SJCRH30 (cell line): ENCODE measurements around the gene PIP4K2C. TPM values are rescaled to one million over a fixed set of nuclear protein-coding genes. Genes with fewer than 3 reads are reported as not detected.
"Not testable (repeated sequence)": the region's sequence is repeated elsewhere in the genome, so short reads cannot be mapped to it uniquely, and the experiment has no call there.

Source experiments
- DNase-seq, 2 experiments: peaks; one replicate each; pipeline ENCODE4 v3.0.0-alpha.2; 2015 to 2020
- H3K27ac ChIP-seq: fragments of 250-450 bp; sonication (Bioruptor Pico); 2 replicates; pipeline ENCODE4 v1.5.1; 2020; ENCODE audit warnings: mild to moderate bottlenecking, moderate library complexity
- H3K27me3 ChIP-seq: fragments of 250-450 bp; sonication (Bioruptor Pico); 2 replicates; pipeline ENCODE4 v1.5.1; 2020; ENCODE audit warnings: mild to moderate bottlenecking, moderate library complexity
- H3K36me3 ChIP-seq: fragments of 250-450 bp; sonication (Bioruptor Pico); 2 replicates; pipeline ENCODE4 v1.5.1; 2020; ENCODE audit warnings: mild to moderate bottlenecking, moderate library complexity
- H3K4me1 ChIP-seq: fragments of 250-450 bp; sonication (Bioruptor Pico); 2 replicates; pipeline ENCODE4 v1.5.1; 2020; ENCODE audit warnings: mild to moderate bottlenecking, moderate library complexity
- H3K4me3 ChIP-seq: fragments of 250-450 bp; sonication (Bioruptor Pico); 2 replicates; pipeline ENCODE4 v1.5.1; 2020; ENCODE audit warnings: mild to moderate bottlenecking, moderate library complexity
- H3K9me3 ChIP-seq: fragments of 250-450 bp; sonication (Bioruptor Pico); replicated peaks from 2 replicates; pipeline ENCODE4 v1.5.1; 2020; ENCODE audit warnings: mild to moderate bottlenecking, moderate library complexity
- total RNA-seq: library from RNA; depleted of rRNA; stranded (reverse); fragments of >200 nt; shearing (Covaris generic); gene quantifications from 2 replicates; pipeline ENCODE4 v1.2.3, GENCODE V29; 2014

Gene PIP4K2C
- total RNA-seq, 1 experiment from 2014 or later: 171 TPM

GRCh38 chr12:57588951-57589610 lies 1.9 kb upstream of the PIP4K2C start:
- not testable (repeated sequence) for H3K27ac ChIP-seq, H3K4me3 ChIP-seq, H3K36me3 ChIP-seq, H3K4me1 ChIP-seq, DNase-seq, H3K9me3 ChIP-seq
- peaks cover 25% of the 10 kb centered on the region for H3K27me3 ChIP-seq

- Histone ChIP-seq H3K4me1 (peaks cover 8% of the 10 kb centered on the region), H3K36me3 (peaks cover 3% of the 10 kb centered on the region), H3K9me3 (no peaks in the 10 kb centered on the region), H3K27me3 (peaks cover 14% of the 10 kb centered on the region), H3K27ac (peak overlapping the region; percentile 2; the same call in 1 of the 2 replicates), H3K4me3 (peak overlapping the region; percentile 72)
- DNase-seq: peak in 1 of 2 experiments; percentile 60
Observed at GRCh38 chr12:57590479-57590863, 521 bp upstream of the PIP4K2C start.

GRCh38 chr12:57591782-57592325 lies 862 bp downstream of the PIP4K2C start:
- peaks cover 8% of the 10 kb centered on the region for H3K4me1 ChIP-seq
- H3K27ac ChIP-seq: no peak overlapping the region
- H3K9me3 ChIP-seq: no peaks in the 10 kb centered on the region

GRCh38 chr12:57592551-57593165 lies 1.7 kb downstream of the PIP4K2C start:
- Histone ChIP-seq H3K27ac (no peak overlapping the region), H3K4me1 (peaks cover 8% of the 10 kb centered on the region), H3K36me3 (peaks cover 15% of the 10 kb centered on the region), H3K27me3 (0 out of 2 replicates have a peak, but pooled peaks cover 4% of the 10 kb centered on the region), H3K9me3 (no peaks in the 10 kb centered on the region), H3K4me3 (no peak overlapping the region)
- DNase-seq: no peak

More at GRCh38 chr12:57591782-57592325, 862 bp downstream of the PIP4K2C start:
- no peak for DNase-seq
- H3K27me3 ChIP-seq: peaks cover 6% of the 10 kb centered on the region; the same call in 1 of the 2 replicates
- peak overlapping the region; percentile 72 for H3K4me3 ChIP-seq
- H3K36me3 ChIP-seq: peaks cover 12% of the 10 kb centered on the region

- 0 out of 2 replicates have a peak, but pooled peaks cover under 1% of the 10 kb centered on the region for H3K27me3 ChIP-seq
- peaks cover 20% of the 10 kb centered on the region for H3K36me3 ChIP-seq
- H3K4me3 ChIP-seq: no peak overlapping the region
- peaks cover 8% of the 10 kb centered on the region for H3K4me1 ChIP-seq
- H3K27ac ChIP-seq: no peak overlapping the region
- H3K9me3 ChIP-seq: no peaks in the 10 kb centered on the region
- no peak for DNase-seq
Observed at GRCh38 chr12:57593187-57593586, 2.2 kb downstream of the PIP4K2C start.

- DNase-seq: no peak
- peaks cover 14% of the 10 kb centered on the region for H3K4me1 ChIP-seq
- H3K27me3 ChIP-seq: no peaks in the 10 kb centered on the region
- H3K36me3 ChIP-seq: peaks cover 50% of the 10 kb centered on the region
- H3K27ac ChIP-seq: no peak overlapping the region
- H3K9me3 ChIP-seq: no peaks in the 10 kb centered on the region
- no peak overlapping the region for H3K4me3 ChIP-seq
Observed at GRCh38 chr12:57600395-57600794, 9.4 kb downstream of the PIP4K2C start.

- Histone ChIP-seq H3K27ac (no peak overlapping the region), H3K4me1 (peaks cover 25% of the 10 kb centered on the region), H3K27me3 (no peaks in the 10 kb centered on the region), H3K9me3 (no peaks in the 10 kb centered on the region), H3K36me3 (peaks cover 40% of the 10 kb centered on the region), H3K4me3 (no peak overlapping the region)
- no peak for DNase-seq
Observed at GRCh38 chr12:57602544-57602943, 11.6 kb downstream of the PIP4K2C start.

- Histone ChIP-seq H3K4me1 (peaks cover 25% of the 10 kb centered on the region), H3K9me3 (no peaks in the 10 kb centered on the region), H3K4me3 (no peak overlapping the region), H3K27me3 (no peaks in the 10 kb centered on the region), H3K36me3 (peaks cover 33% of the 10 kb centered on the region), H3K27ac (no peak overlapping the region)
- no peak for DNase-seq
Observed at GRCh38 chr12:57603324-57603723, 12.3 kb downstream of the PIP4K2C start.

GRCh38 chr12:57603815-57604453 lies 12.9 kb downstream of the PIP4K2C start:
- Histone ChIP-seq H3K4me3 (peak overlapping the region; percentile 61), H3K36me3 (peaks cover 28% of the 10 kb centered on the region), H3K27me3 (no peaks in the 10 kb centered on the region), H3K9me3 (no peaks in the 10 kb centered on the region), H3K4me1 (peaks cover 25% of the 10 kb centered on the region), H3K27ac (peak overlapping the region; percentile 79)
- peak; percentile 71 to 85 for DNase-seq

GRCh38 chr12:57604454-57604991 lies 13.5 kb downstream of the PIP4K2C start, which contains the start of gene DTX3:
Gene DTX3 (plus strand): TSS chr12:57604824. CDS start chr12:57606518, 1,694 bp downstream.
- Histone ChIP-seq H3K4me3 (peak within 1 kb of the TSS; percentile 61), H3K36me3 (peaks cover 24% of the 10 kb centered on the region)
- peak; percentile 83 to 85 for DNase-seq

GRCh38 chr12:57604992-57605810 lies 14.2 kb downstream of the PIP4K2C start:
- Histone ChIP-seq H3K4me3 (peak overlapping the region; percentile 61), H3K9me3 (no peaks in the 10 kb centered on the region), H3K27ac (peak overlapping the region; percentile 79), H3K27me3 (no peaks in the 10 kb centered on the region), H3K4me1 (peaks cover 25% of the 10 kb centered on the region), H3K36me3 (peaks cover 20% of the 10 kb centered on the region)
- DNase-seq: peak; percentile 100

More at GRCh38 chr12:57604454-57604991, 13.5 kb downstream of the PIP4K2C start, which contains the start of gene DTX3:
- Histone ChIP-seq H3K27ac (peak within 1 kb of the TSS; percentile 79), H3K27me3 (no peaks in the 10 kb centered on the region), H3K9me3 (no peaks in the 10 kb centered on the region), H3K4me1 (peaks cover 25% of the 10 kb centered on the region)

GRCh38 chr12:57605811-57606311 lies 14.9 kb downstream of the PIP4K2C start:
- Histone ChIP-seq H3K4me1 (peaks cover 31% of the 10 kb centered on the region), H3K27ac (peak overlapping the region; percentile 79), H3K9me3 (no peaks in the 10 kb centered on the region), H3K36me3 (peaks cover 15% of the 10 kb centered on the region), H3K4me3 (peak overlapping the region; percentile 61), H3K27me3 (no peaks in the 10 kb centered on the region)
- DNase-seq: no peak

GRCh38 chr12:57606399-57606798 lies 15.4 kb downstream of the PIP4K2C start:
- H3K27me3 ChIP-seq: no peaks in the 10 kb centered on the region
- peaks cover 32% of the 10 kb centered on the region for H3K4me1 ChIP-seq
- no peaks in the 10 kb centered on the region for H3K9me3 ChIP-seq
- H3K4me3 ChIP-seq: no peak overlapping the region
- H3K27ac ChIP-seq: peak overlapping the region; percentile 79
- DNase-seq: peak in 1 of 2 experiments; percentile 59
- peaks cover 11% of the 10 kb centered on the region for H3K36me3 ChIP-seq

GRCh38 chr12:57606821-57607220 lies 15.8 kb downstream of the PIP4K2C start:
- H3K36me3 ChIP-seq: peaks cover 8% of the 10 kb centered on the region
- H3K4me3 ChIP-seq: no peak overlapping the region
- H3K27me3 ChIP-seq: no peaks in the 10 kb centered on the region
- no peaks in the 10 kb centered on the region for H3K9me3 ChIP-seq
- no peak overlapping the region for H3K27ac ChIP-seq
- H3K4me1 ChIP-seq: peaks cover 32% of the 10 kb centered on the region
- no peak for DNase-seq
